C4-2B (cell line): ENCODE results near the gene ATP2B2.

ENCODE experiments used
- ZFX ChIP-seq: fragments of 450-650 bp; IDR thresholded peaks from 2 replicates; pipeline ENCODE4 v1.6.1; 2017
- TF ChIP-seq, protein P1 (sequence below): fragments of 450-650 bp; conservative IDR thresholded peaks from 2 replicates; pipeline ENCODE4 v1.5.1; 2017; ENCODE audit warnings: mild to moderate bottlenecking

DNA sequence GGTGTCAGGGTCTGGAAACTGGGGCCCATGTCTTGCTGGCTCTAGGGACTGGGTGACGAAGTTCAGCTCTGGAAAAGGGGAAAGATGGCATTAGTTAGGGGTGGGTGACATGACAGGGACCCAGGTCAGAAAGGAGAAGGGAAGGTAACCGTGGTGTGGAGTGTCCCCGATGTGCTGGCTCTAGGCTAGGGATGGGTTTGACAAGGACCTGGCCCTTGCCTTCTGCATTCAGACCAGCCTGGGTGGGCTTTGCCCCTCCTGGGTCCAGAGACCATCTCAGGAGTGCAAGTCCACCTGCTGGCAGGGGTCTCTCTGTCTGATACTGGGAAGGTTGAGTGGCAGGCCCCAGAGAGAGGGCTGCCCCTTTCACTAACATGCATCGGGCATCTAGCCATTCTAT is 28.7 kb upstream of the ATP2B2 start:
- TF ChIP-seq, protein P1, sequence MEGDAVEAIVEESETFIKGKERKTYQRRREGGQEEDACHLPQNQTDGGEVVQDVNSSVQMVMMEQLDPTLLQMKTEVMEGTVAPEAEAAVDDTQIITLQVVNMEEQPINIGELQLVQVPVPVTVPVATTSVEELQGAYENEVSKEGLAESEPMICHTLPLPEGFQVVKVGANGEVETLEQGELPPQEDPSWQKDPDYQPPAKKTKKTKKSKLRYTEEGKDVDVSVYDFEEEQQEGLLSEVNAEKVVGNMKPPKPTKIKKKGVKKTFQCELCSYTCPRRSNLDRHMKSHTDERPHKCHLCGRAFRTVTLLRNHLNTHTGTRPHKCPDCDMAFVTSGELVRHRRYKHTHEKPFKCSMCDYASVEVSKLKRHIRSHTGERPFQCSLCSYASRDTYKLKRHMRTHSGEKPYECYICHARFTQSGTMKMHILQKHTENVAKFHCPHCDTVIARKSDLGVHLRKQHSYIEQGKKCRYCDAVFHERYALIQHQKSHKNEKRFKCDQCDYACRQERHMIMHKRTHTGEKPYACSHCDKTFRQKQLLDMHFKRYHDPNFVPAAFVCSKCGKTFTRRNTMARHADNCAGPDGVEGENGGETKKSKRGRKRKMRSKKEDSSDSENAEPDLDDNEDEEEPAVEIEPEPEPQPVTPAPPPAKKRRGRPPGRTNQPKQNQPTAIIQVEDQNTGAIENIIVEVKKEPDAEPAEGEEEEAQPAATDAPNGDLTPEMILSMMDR = no peak
- no peak for TF ChIP-seq ZFX
